HCT116 (cell line): ENCODE results near the gene KRT85. TPM values are rescaled to one million over a fixed set of nuclear protein-coding genes. Genes with fewer than 3 reads are reported as not detected.

Experiments
- ATAC-seq: fragments of 200-7000 bp; cut with Tn5 transposase; 2 replicates; pipeline ENCODE4 v1.9.1; 2020; ENCODE audit warnings: mild to moderate bottlenecking, moderate library complexity
- BruUV-seq: library from RNA; stranded (reverse); fragments of 400-500 nt; replicated peaks from 2 replicates; lab custom pipeline; 2021; lab: Mats Ljungman, UMichigan
- CTCF ChIA-PET: fragments of 300-600 bp; sonication (Branson Sonifier 250); formaldehyde crosslinking; loops from one replicate; lab custom pipeline; 2021; ENCODE audit warnings: antibody characterized with exemption; lab: Charles Lee
- POLR2A ChIA-PET: fragments of 300-600, 350-600 bp; sonication (Branson Sonifier 250); formaldehyde crosslinking; loops from one replicate; lab custom pipeline; 2021; ENCODE audit warnings: antibody characterized with exemption; lab: Charles Lee
- RAD21 ChIA-PET, 2 experiments: fragments of 300-600 bp; sonication (Branson Sonifier 250); formaldehyde crosslinking; loops; one replicate each; lab custom pipeline; 2023; ENCODE audit warnings: low total read pairs in 2 of 2; ENCODE audit not compliant: uncharacterized antibody in 2 of 2, unreplicated experiment in 2 of 2, low non-redundant PET in 1 of 2; lab: Charles Lee
- DNase-seq: peaks from one replicate; pipeline ENCODE4 v3.0.0-alpha.2; 2010; ENCODE audit warnings: low read depth, low spot score
- H2AFZ ChIP-seq: fragments of 200-600 bp; shearing (Covaris generic), sonication (generic); 2 replicates; pipeline ENCODE4 v1.6.1; 2017; ENCODE audit warnings: low read depth, mixed run types, mixed read lengths, antibody characterized with exemption, low read length; ENCODE audit not compliant: poor library complexity, severe bottlenecking
- H3K27ac ChIP-seq: 2 replicates; pipeline ENCODE4 v1.5.1; 2012; ENCODE audit warnings: low read depth, low read length
- H3K27me3 ChIP-seq: fragments of 200-600 bp; sonication (generic); 2 replicates; pipeline ENCODE4 v1.6.1; 2016; ENCODE audit warnings: mixed run types, low read length, mixed read lengths; ENCODE audit not compliant: insufficient read depth
- H3K36me3 ChIP-seq, 2 experiments: fragments of 200-500 bp in 1 of 2; fragments of 200-600 bp in 1 of 2; sonication (Bioruptor generic) in 1 of 2; sonication (generic) in 1 of 2; 2 replicates each; pipeline versions ENCODE4 v1.5.1 to v1.6.1; 2014 to 2016; ENCODE audit warnings: low read length in 2 of 2, inconsistent platforms in 1 of 2, mixed read lengths in 1 of 2, mixed run types in 1 of 2; ENCODE audit not compliant: insufficient read depth in 2 of 2, control insufficient read depth in 1 of 2
- H3K4me1 ChIP-seq, 2 experiments: fragments of 200-600 bp in 1 of 2; sonication (generic) in 1 of 2; 2 replicates each; pipeline versions ENCODE4 v1.5.1 to v1.6.1; 2012 to 2017; ENCODE audit warnings: low read length in 2 of 2, inconsistent platforms in 1 of 2, mild to moderate bottlenecking in 1 of 2, mixed read lengths in 1 of 2, mixed run types in 1 of 2, moderate library complexity in 1 of 2; ENCODE audit not compliant: insufficient read depth in 2 of 2, control insufficient read depth in 1 of 2
- H3K4me2 ChIP-seq: fragments of 200-600 bp; sonication (generic); 2 replicates; pipeline ENCODE4 v1.6.1; 2017; ENCODE audit warnings: mixed run types, low read length, mixed read lengths
- H3K4me3 ChIP-seq, 2 experiments: fragments of 200-600 bp in 1 of 2; sonication (generic) in 1 of 2; replicated peaks in 1 of 2; 2 replicates each; pipeline ENCODE4 v1.5.1; 2011 to 2016; ENCODE audit warnings: low read length in 2 of 2, control low read depth in 1 of 2, low read depth in 1 of 2, mild to moderate bottlenecking in 1 of 2, mixed read lengths in 1 of 2, mixed run types in 1 of 2
- H3K79me2 ChIP-seq: fragments of 200-600 bp; sonication (generic); 2 replicates; pipeline ENCODE4 v1.6.1; 2017; ENCODE audit warnings: mild to moderate bottlenecking, mixed run types, low read length, moderate library complexity, mixed read lengths; ENCODE audit not compliant: insufficient read depth
- H3K9ac ChIP-seq: fragments of 200-600 bp; sonication (generic); 2 replicates; pipeline ENCODE4 v1.6.1; 2016; ENCODE audit warnings: low read length, mixed read lengths
- H3K9me2 ChIP-seq: fragments of 200-600 bp; sonication (generic), shearing (Covaris generic); 2 replicates; pipeline ENCODE4 v1.6.1; 2017; ENCODE audit warnings: mixed run types, mild to moderate bottlenecking, moderate library complexity; ENCODE audit not compliant: insufficient read depth
- H3K9me3 ChIP-seq, 2 experiments: fragments of 200-500 bp in 1 of 2; fragments of 200-600 bp in 1 of 2; sonication (Bioruptor generic) in 1 of 2; sonication (generic) in 1 of 2; 2 replicates each; pipeline ENCODE4 v1.6.1; 2014 to 2017; ENCODE audit warnings: low read length in 2 of 2, mixed read lengths in 2 of 2, inconsistent platforms in 1 of 2, low read depth in 1 of 2, mild to moderate bottlenecking in 1 of 2, mixed run types in 1 of 2, moderate library complexity in 1 of 2; ENCODE audit not compliant: control insufficient read depth in 1 of 2, insufficient read depth in 1 of 2
- H4K20me1 ChIP-seq: fragments of 200-600 bp; sonication (generic), shearing (Covaris generic); 2 replicates; pipeline ENCODE4 v1.6.1; 2017; ENCODE audit warnings: mixed run types, mild to moderate bottlenecking, moderate library complexity; ENCODE audit not compliant: insufficient read depth
- ATF3 ChIP-seq: IDR thresholded peaks from 2 replicates; pipeline ENCODE4 v1.6.1; 2012
- CBX3 ChIP-seq: IDR thresholded peaks from 2 replicates; pipeline ENCODE4 v1.6.1; 2012; ENCODE audit warnings: low read depth
- CTCF ChIP-seq, 3 experiments: fragments of 200-600 bp in 1 of 3; sonication (generic) in 1 of 3; IDR thresholded peaks in 2 of 3; conservative IDR thresholded peaks in 1 of 3; 2 replicates each; pipeline ENCODE4 v1.5.1; 2012 to 2017; ENCODE audit warnings: low read depth in 2 of 3, low read length in 2 of 3, antibody characterized with exemption in 1 of 3, borderline replicate concordance in 1 of 3, control low read depth in 1 of 3, mild to moderate bottlenecking in 1 of 3, mixed read lengths in 1 of 3, mixed run types in 1 of 3, moderate library complexity in 1 of 3; ENCODE audit not compliant: insufficient read depth in 1 of 3
- EZH2 ChIP-seq: fragments of 200-600 bp; sonication (generic); IDR thresholded peaks from 2 replicates; pipeline ENCODE4 v1.6.1; 2017; ENCODE audit warnings: antibody characterized with exemption, mixed run types
- POLR2AphosphoS5 ChIP-seq: IDR thresholded peaks from 2 replicates; pipeline ENCODE4 v1.6.1; 2011; ENCODE audit warnings: mild to moderate bottlenecking, low read depth, low read length, moderate library complexity
- REST ChIP-seq: IDR thresholded peaks from 2 replicates; pipeline ENCODE4 v1.6.1; 2012; ENCODE audit warnings: low read depth
- SIN3A ChIP-seq: IDR thresholded peaks from 2 replicates; pipeline ENCODE4 v1.6.1; 2012; ENCODE audit warnings: low read depth
- TCF7L2 ChIP-seq: IDR thresholded peaks from 2 replicates; pipeline ENCODE4 v1.7.0; 2011; ENCODE audit warnings: borderline replicate concordance, inconsistent platforms; ENCODE audit not compliant: insufficient read depth, insufficient read length; ENCODE audit errors: extremely low read depth
- YY1 ChIP-seq: IDR thresholded peaks from 2 replicates; pipeline ENCODE4 v1.6.1; 2011; ENCODE audit warnings: low read length, low read depth, moderate library complexity, mild to moderate bottlenecking; ENCODE audit not compliant: insufficient replicate concordance; ENCODE audit errors: extremely low read depth
- intact Hi-C: fragments of 100-400 bp; cut with micrococcal nuclease; formaldehyde crosslinking; loops from 2 replicates; pipeline ENCODE4 v1.10.0; 2022
- total RNA-seq: library from RNA; stranded (reverse); gene quantifications from one replicate; pipeline ENCODE4 v1.2.1, GENCODE V29; 2021; ENCODE audit not compliant: unreplicated experiment
- TF ChIP-seq, protein P1 (sequence below): IDR thresholded peaks from 2 replicates; pipeline ENCODE4 v1.6.1; 2012

KRT85 gene
- total RNA-seq, 1 experiment from 2014 or later = not detected

DNA sequence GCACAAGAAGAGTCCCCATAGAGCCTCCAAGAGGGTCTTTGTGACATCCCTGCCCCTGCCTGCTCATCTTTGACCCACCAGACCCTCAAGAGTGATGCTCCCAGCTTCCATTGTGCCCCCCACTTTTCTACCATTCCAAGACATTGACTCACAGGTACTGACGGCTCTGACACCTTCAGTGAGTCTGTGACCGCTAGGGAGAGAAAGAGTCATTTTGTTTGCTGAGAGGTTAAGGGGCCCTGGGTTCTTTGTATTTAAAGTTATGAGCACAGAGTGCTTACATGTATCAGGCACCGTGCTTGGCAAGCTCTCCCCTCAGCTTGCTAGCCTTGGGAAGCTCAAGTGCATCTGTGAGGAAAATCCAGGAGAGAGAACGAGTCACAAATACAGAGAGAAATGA, 45.9 kb upstream of the KRT85 start:
- Histone ChIP-seq H3K9me3 (no peaks in the 10 kb centered on the region), H3K9me2 (no peaks in the 10 kb centered on the region), H3K4me2 (no peak overlapping the region), H3K27me3 (no peaks in the 10 kb centered on the region), H3K36me3 (no peaks in the 10 kb centered on the region), H3K27ac (no peak overlapping the region), H3K79me2 (no peaks in the 10 kb centered on the region), H3K4me1 (peaks cover 0 to 18% of the 10 kb centered on the region in 2 experiments; a peak in 1 of 4 replicates), H3K9ac (no peak overlapping the region), H4K20me1 (no peaks in the 10 kb centered on the region), H3K4me3 (no peak overlapping the region)
- intact Hi-C loops = no loop called here
- POLR2A ChIA-PET = no interaction called here
- BruUV-seq = no TSS peak
- DNase-seq = no peak
- RAD21 ChIA-PET = no interaction called here
- no peak for ATAC-seq
- CTCF ChIA-PET = interaction anchor here (0.8 to 2.5 kb wide), 3 partner anchors 18 to 458 kb away, joined by 3 to 12 read pairs (median 5); no protein-coding TSS in a partner anchor
- TF ChIP-seq, protein P1, sequence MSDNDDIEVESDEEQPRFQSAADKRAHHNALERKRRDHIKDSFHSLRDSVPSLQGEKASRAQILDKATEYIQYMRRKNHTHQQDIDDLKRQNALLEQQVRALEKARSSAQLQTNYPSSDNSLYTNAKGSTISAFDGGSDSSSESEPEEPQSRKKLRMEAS = no peak
- TF ChIP-seq SIN3A (no peak), YY1 (no peak), REST (no peak), TCF7L2 (no peak), CTCF (IDR thresholded peaks at IDR 0.05 in 2 of 3, conservative IDR thresholded peaks at IDR 0.05 in 1 of 3; ENCODE audit: borderline replicate concordance in 1 of 3, insufficient read depth in 1 of 3, low read depth in 2 of 3, low read length in 2 of 3) (no peak), EZH2 (no peak), ATF3 (no peak), CBX3 (no peak), POLR2AphosphoS5 (no peak)
- TF ChIP-seq, all 23 proteins: peak for 0
- H2AFZ ChIP-seq = no peak overlapping the region
